HEK293 (cell line): ENCODE data around the gene BHLHE41.
A peak's percentile ranks its signal among the peaks of the same experiment; 100 is the strongest.

Experiments
- CTCF ChIA-PET: fragments of 350-600 bp; formaldehyde crosslinking; extraction: SDS; loops from one replicate; lab custom pipeline; 2021; ENCODE audit warnings: antibody characterized with exemption; lab: Yijun Ruan, JAX
- POLR2A ChIA-PET: fragments of 300-600 bp; formaldehyde crosslinking; extraction: SDS; loops from one replicate; lab custom pipeline; 2020; ENCODE audit warnings: antibody characterized with exemption, inconsistent platforms; lab: Yijun Ruan, JAX
- H3K27ac ChIP-seq: fragments of 200-500 bp; sonication (Bioruptor generic); 2 replicates; pipeline ENCODE4 v1.5.1; 2014; ENCODE audit warnings: low read depth, low read length, control low read depth, inconsistent platforms; ENCODE audit errors: extremely low read depth
- H3K36me3 ChIP-seq, 2 experiments: fragments of 200-500 bp in 1 of 2; sonication (Bioruptor generic) in 1 of 2; 1 replicate in 1 of 2; 2 replicates in 1 of 2; pipeline ENCODE4 v1.5.1; 2014 to 2017; ENCODE audit warnings: inconsistent platforms in 2 of 2, low read length in 2 of 2; ENCODE audit not compliant: control insufficient read depth in 2 of 2, insufficient read depth in 1 of 2
- H3K4me1 ChIP-seq: fragments of 200-500 bp; sonication (Bioruptor generic); 2 replicates; pipeline ENCODE4 v1.5.1; 2014; ENCODE audit warnings: mild to moderate bottlenecking, low read length, inconsistent platforms; ENCODE audit not compliant: control insufficient read depth, insufficient read depth
- H3K4me3 ChIP-seq: 2 replicates; pipeline ENCODE4 v1.5.1; 2011; ENCODE audit warnings: low read depth, mild to moderate bottlenecking, control low read depth, low read length, moderate library complexity
- H3K9me3 ChIP-seq: fragments of 200-500 bp; sonication (Bioruptor generic); 2 replicates; pipeline ENCODE4 v1.5.1; 2014; ENCODE audit warnings: low read depth, low read length, inconsistent platforms; ENCODE audit not compliant: control insufficient read depth, insufficient read depth
- BCL11A ChIP-seq: fragments of 450-650 bp; formaldehyde crosslinking; IDR thresholded peaks from 2 replicates; pipeline ENCODE4 v1.5.1; 2016; ENCODE audit warnings: low read depth, missing biosample characterization, missing genetic modification characterization
- BCL11B ChIP-seq: fragments of 450-650 bp; formaldehyde crosslinking; IDR thresholded peaks from 2 replicates; pipeline ENCODE4 v1.5.1; 2016; ENCODE audit warnings: low read depth, missing biosample characterization, missing genetic modification characterization
- KLF7 ChIP-seq: fragments of 450-650 bp; formaldehyde crosslinking; IDR thresholded peaks from 2 replicates; pipeline ENCODE4 v1.5.1; 2016; ENCODE audit warnings: missing biosample characterization, missing genetic modification characterization, borderline replicate concordance
- MEIS1 ChIP-seq: sonication (generic); formaldehyde crosslinking; IDR thresholded peaks from 2 replicates; pipeline ENCODE4 v1.8.1; 2022; ENCODE audit warnings: missing genetic modification reagents, mild to moderate bottlenecking, borderline replicate concordance
- REPIN1 ChIP-seq: fragments of 450-650 bp; formaldehyde crosslinking; IDR thresholded peaks from 2 replicates; pipeline ENCODE4 v1.5.1; 2017; ENCODE audit warnings: missing biosample characterization, missing genetic modification characterization, low read depth
- ZBTB21 ChIP-seq: fragments of 450-650 bp; formaldehyde crosslinking; IDR thresholded peaks from 2 replicates; pipeline ENCODE4 v1.5.1; 2017; ENCODE audit warnings: missing biosample characterization, missing genetic modification characterization
- ZBTB26 ChIP-seq: fragments of 450-650 bp; formaldehyde crosslinking; optimal IDR thresholded peaks from 2 replicates; pipeline ENCODE3; 2016; ENCODE audit warnings: missing biosample characterization, mild to moderate bottlenecking, missing genetic modification characterization
- ZNF214 ChIP-seq: fragments of 450-650 bp; formaldehyde crosslinking; IDR thresholded peaks from 2 replicates; pipeline ENCODE4 v1.5.1; 2017; ENCODE audit warnings: missing biosample characterization, mild to moderate bottlenecking, missing genetic modification characterization, borderline replicate concordance
- ZNF324 ChIP-seq: fragments of 450-650 bp; formaldehyde crosslinking; IDR thresholded peaks from 2 replicates; pipeline ENCODE4 v1.5.1; 2016; ENCODE audit warnings: missing biosample characterization, missing genetic modification characterization
- ZNF366 ChIP-seq: fragments of 450-650 bp; formaldehyde crosslinking; conservative IDR thresholded peaks from 2 replicates; pipeline ENCODE4 v1.5.1; 2016; ENCODE audit warnings: missing biosample characterization, missing genetic modification characterization
- ZNF394 ChIP-seq: fragments of 450-650 bp; formaldehyde crosslinking; IDR thresholded peaks from 2 replicates; pipeline ENCODE4 v1.5.1; 2016; ENCODE audit warnings: missing biosample characterization, missing genetic modification characterization, mild to moderate bottlenecking, moderate library complexity, borderline replicate concordance
- ZNF518A ChIP-seq: fragments of 450-650 bp; formaldehyde crosslinking; conservative IDR thresholded peaks from 2 replicates; pipeline ENCODE4 v1.5.1; 2016; ENCODE audit warnings: low read depth, missing biosample characterization, missing genetic modification characterization
- ZNF610 ChIP-seq: fragments of 450-650 bp; formaldehyde crosslinking; IDR thresholded peaks from 2 replicates; pipeline ENCODE4 v1.5.1; 2016; ENCODE audit warnings: missing biosample characterization, missing genetic modification characterization, borderline replicate concordance
- ZNF623 ChIP-seq: fragments of 450-650 bp; formaldehyde crosslinking; IDR thresholded peaks from 2 replicates; pipeline ENCODE4 v1.5.1; 2016; ENCODE audit warnings: missing biosample characterization, missing genetic modification characterization
- ZNF645 ChIP-seq: fragments of 450-650 bp; formaldehyde crosslinking; IDR thresholded peaks from 2 replicates; pipeline ENCODE4; 2016; ENCODE audit warnings: missing biosample characterization, missing genetic modification characterization
- ZNF660 ChIP-seq: fragments of 450-650 bp; IDR thresholded peaks from 2 replicates; pipeline ENCODE4 v1.5.1; 2018; ENCODE audit warnings: missing biosample characterization, mild to moderate bottlenecking, missing genetic modification characterization
- ZNF707 ChIP-seq: fragments of 450-650 bp; formaldehyde crosslinking; IDR thresholded peaks from 2 replicates; pipeline ENCODE4 v1.5.1; 2016; ENCODE audit warnings: missing biosample characterization, missing genetic modification characterization
- TF ChIP-seq, protein P1 (sequence below): fragments of 450-650 bp; formaldehyde crosslinking; IDR thresholded peaks from 2 replicates; pipeline ENCODE4 v1.5.1; 2016; ENCODE audit warnings: missing biosample characterization, missing genetic modification characterization

The BHLHE41 gene

DNA sequence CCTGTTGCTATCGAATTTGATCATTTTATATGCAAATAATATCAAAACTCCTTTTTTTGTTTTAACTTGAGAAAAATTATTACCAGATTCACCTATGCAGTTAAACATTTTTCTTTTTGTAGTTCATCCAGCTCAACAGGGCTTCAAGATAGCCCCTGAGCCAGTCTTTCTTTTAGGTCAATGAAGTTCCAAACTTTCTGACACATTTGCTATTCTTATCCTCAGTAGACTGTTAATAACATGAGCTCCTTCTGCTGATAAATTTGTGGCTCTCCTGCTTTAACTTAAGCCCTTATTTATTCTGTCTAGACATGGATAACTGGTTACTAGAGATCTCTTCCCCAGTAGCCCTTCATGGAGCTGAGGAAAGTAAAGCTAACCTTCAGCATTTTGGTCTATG lies 37.3 kb upstream of the BHLHE41 start (continued):
- no peak for TF ChIP-seq ZNF645 (tag by site-specific recombination)
- no peak for TF ChIP-seq KLF7 (tag by site-specific recombination)

DNA sequence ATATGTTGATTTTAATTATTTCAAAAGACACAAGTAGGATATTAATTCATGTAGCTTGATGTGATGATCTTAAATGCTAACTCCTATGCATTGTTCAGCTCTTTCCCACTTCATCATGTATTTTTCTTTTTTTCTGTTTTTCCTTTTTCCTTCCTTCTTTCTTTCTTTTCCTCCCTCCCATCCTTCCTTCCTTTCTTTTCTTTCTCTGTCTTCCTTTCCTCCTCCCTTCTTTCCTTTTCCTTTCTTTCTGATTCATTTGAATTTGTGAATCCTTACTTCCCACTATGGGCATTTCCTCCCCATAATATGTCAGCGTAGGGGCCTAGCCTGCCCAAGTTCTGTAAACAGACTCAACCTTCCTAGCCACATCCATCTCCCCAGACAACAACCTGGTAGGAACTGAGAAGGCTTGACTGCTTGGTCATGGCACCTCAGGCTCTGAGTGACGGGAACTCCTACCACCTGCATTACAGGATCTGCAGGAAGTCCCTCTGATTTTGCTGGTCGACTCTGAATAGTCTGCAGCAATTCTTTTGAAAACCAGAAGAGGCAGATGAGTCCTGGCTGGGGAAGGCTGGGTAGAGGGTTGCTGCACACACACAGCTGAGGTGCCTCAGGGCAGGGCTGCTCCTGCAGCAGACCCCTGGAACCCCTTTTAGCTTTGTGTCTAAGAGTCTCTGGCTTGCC lies 33.4 kb upstream of the BHLHE41 start:
- ChIA-PET CTCF (interaction anchor here (0.6 kb wide), 1 partner anchor 17 kb away, joined by 3 read pairs; no protein-coding TSS in a partner anchor), POLR2A (no interaction called here)
- Histone ChIP-seq H3K4me1 (peaks cover 5% of the 10 kb centered on the region; the same call in 1 of the 2 replicates), H3K9me3 (no peaks in the 10 kb centered on the region), H3K27ac (no peak overlapping the region), H3K36me3 (no peaks in the 10 kb centered on the region), H3K4me3 (no peak overlapping the region)
- no peak for TF ChIP-seq ZBTB21 (tag by site-specific recombination)
- TF ChIP-seq ZNF610, result no peak
- peak; percentile 67 for TF ChIP-seq ZNF366 (tag by site-specific recombination)
- no peak for TF ChIP-seq BCL11B
- TF ChIP-seq REPIN1 (tag by site-specific recombination), result no peak
- no peak for TF ChIP-seq ZNF660 (tag by site-specific recombination)

- ChIA-PET POLR2A (no interaction called here), CTCF (interaction anchor here (0.5 kb wide), 1 partner anchor 136 kb away, joined by 4 read pairs; no protein-coding TSS in a partner anchor)
- Histone ChIP-seq H3K36me3 (no peaks in the 10 kb centered on the region), H3K4me1 (peaks cover 6% of the 10 kb centered on the region; the same call in 1 of the 2 replicates), H3K4me3 (no peak overlapping the region), H3K27ac (no peak overlapping the region), H3K9me3 (no peaks in the 10 kb centered on the region)
- TF ChIP-seq ZNF707, result no peak
- TF ChIP-seq ZNF394 (tag by site-specific recombination), result no peak
- TF ChIP-seq, protein P1, sequence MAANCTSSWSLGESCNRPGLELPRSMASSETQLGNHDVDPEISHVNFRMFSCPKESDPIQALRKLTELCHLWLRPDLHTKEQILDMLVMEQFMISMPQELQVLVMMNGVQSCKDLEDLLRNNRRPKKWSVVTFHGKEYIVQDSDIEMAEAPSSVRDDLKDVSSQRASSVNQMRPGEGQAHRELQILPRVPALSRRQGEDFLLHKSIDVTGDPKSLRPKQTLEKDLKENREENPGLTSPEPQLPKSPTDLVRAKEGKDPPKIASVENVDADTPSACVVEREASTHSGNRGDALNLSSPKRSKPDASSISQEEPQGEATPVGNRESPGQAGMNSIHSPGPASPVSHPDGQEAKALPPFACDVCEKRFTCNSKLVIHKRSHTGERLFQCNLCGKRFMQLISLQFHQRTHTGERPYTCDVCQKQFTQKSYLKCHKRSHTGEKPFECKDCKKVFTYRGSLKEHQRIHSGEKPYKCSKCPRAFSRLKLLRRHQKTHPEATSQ (tag by site-specific recombination), result no peak
- no peak for TF ChIP-seq ZBTB26
- no peak for TF ChIP-seq MEIS1 (CRISPR knock-in tag)
- TF ChIP-seq ZNF324 (tag by site-specific recombination), result no peak
Observed at GRCh38 chr12:26157001-26157400, 32.2 kb upstream of the BHLHE41 start.

- H3K36me3 ChIP-seq, result no peaks in the 10 kb centered on the region
- no peak overlapping the region for H3K4me3 ChIP-seq
- H3K4me1 ChIP-seq, result peaks cover 6% of the 10 kb centered on the region; the same call in 1 of the 2 replicates
- ChIA-PET CTCF (interaction anchor here (0.5 to 1.1 kb wide), 4 partner anchors 10 to 312 kb away, joined by 3 to 6 read pairs (median 4); no protein-coding TSS in a partner anchor), POLR2A (no interaction called here)
- no peaks in the 10 kb centered on the region for H3K9me3 ChIP-seq
- H3K27ac ChIP-seq, result no peak overlapping the region
- TF ChIP-seq ZNF623 (tag by site-specific recombination) (no peak), BCL11A (tag by site-specific recombination) (no peak), ZNF214 (no peak), ZNF518A (tag by site-specific recombination) (no peak)
Observed at GRCh38 chr12:26156201-26156871, 31.5 kb upstream of the BHLHE41 start.
